A549 (cell line): ENCODE data around the gene PPP2R3A. TPM values are rescaled to one million over a fixed set of nuclear protein-coding genes. Genes with fewer than 3 reads are reported as not detected.

Experiments used
- ATAC-seq, 2 experiments: fragments of 200-7000 bp in 1 of 2; fragments of >200 bp in 1 of 2; cut with Nextera tagmentation in 1 of 2; cut with Tn5 transposase in 1 of 2; 3 replicates each; pipeline versions ENCODE4 v1.8.0 to v1.9.1; 2018 to 2020; ENCODE audit warnings: mild to moderate bottlenecking in 1 of 2, moderate library complexity in 1 of 2
- CTCF ChIA-PET: fragments of 300-600 bp; sonication (Branson Sonifier 250); formaldehyde crosslinking; extraction: SDS; loops from one replicate; lab custom pipeline; 2021; ENCODE audit warnings: antibody characterized with exemption, inconsistent platforms; lab: Yijun Ruan, JAX
- POLR2A ChIA-PET: fragments of 350-600 bp; formaldehyde crosslinking; extraction: SDS; loops from one replicate; lab custom pipeline; 2021; ENCODE audit warnings: antibody characterized with exemption, inconsistent platforms; lab: Yijun Ruan, JAX
- DNase-seq, 2 experiments: peaks; one replicate each; pipeline versions ENCODE4 v3.0.0 to v3.0.0-alpha.2; 2011 to 2016; ENCODE audit warnings: low read depth in 1 of 2, low spot score in 1 of 2
- FAIRE-seq: peaks from 2 replicates; lab custom pipeline; 2011; peaks lifted over from hg19 to GRCh38; lab: Jason Lieb, UNC
- H3K27ac ChIP-seq, 2 experiments: fragments of >200 bp; sonication (Bioruptor Twin); formaldehyde crosslinking; 3 replicates each; pipeline ENCODE4 v1.5.1; 2016 to 2017
- H3K4me1 ChIP-seq: fragments of >200 bp; sonication (Bioruptor Twin); formaldehyde crosslinking; 3 replicates; pipeline ENCODE4 v1.6.1; 2016
- H3K4me2 ChIP-seq: fragments of >200 bp; sonication (Bioruptor Twin); formaldehyde crosslinking; 3 replicates; pipeline ENCODE4 v1.6.1; 2016
- H3K4me3 ChIP-seq: fragments of >200 bp; sonication (Bioruptor Twin); formaldehyde crosslinking; 3 replicates; pipeline ENCODE4 v1.5.1; 2016
- H3K9me3 ChIP-seq: fragments of >200 bp; sonication (Bioruptor Twin); formaldehyde crosslinking; 3 replicates; pipeline ENCODE4 v1.6.1; 2016
- ATOH8 ChIP-seq: fragments of 250-450 bp; sonication (Bioruptor Pico); IDR thresholded peaks from 2 replicates; pipeline ENCODE4 v1.5.0; 2020; ENCODE audit warnings: low read depth, mild to moderate bottlenecking, moderate library complexity
- BHLHE40 ChIP-seq: IDR thresholded peaks from 2 replicates; pipeline ENCODE4 v1.6.1; 2012; ENCODE audit warnings: low read depth, low read length, inconsistent platforms
- CEBPB ChIP-seq, 2 experiments: fragments of >200 bp in 1 of 2; sonication (Bioruptor Twin) in 1 of 2; formaldehyde crosslinking in 1 of 2; IDR thresholded peaks; 2 replicates each; pipeline ENCODE4 v1.6.1; 2012 to 2016
- E2F6 ChIP-seq: IDR thresholded peaks from 2 replicates; pipeline ENCODE4 v1.6.1; 2012; ENCODE audit warnings: low read depth, borderline replicate concordance
- FOSL2 ChIP-seq, 2 experiments: fragments of 450-650 bp in 1 of 2; fragments of >200 bp in 1 of 2; sonication (Bioruptor Twin) in 1 of 2; formaldehyde crosslinking; IDR thresholded peaks; 2 replicates each; pipeline versions ENCODE4 v1.5.0 to v1.6.1; 2016 to 2020; ENCODE audit warnings: mild to moderate bottlenecking in 1 of 2, moderate library complexity in 1 of 2
- HOXA7 ChIP-seq: fragments of 250-450 bp; sonication (Bioruptor Pico); IDR thresholded peaks from 2 replicates; pipeline ENCODE4 v1.5.0; 2020; ENCODE audit warnings: mild to moderate bottlenecking, moderate library complexity
- HOXB13 ChIP-seq: fragments of 250-450 bp; sonication (Bioruptor Pico); IDR thresholded peaks from 2 replicates; pipeline ENCODE4 v1.5.0; 2020; ENCODE audit warnings: low read depth, mild to moderate bottlenecking, moderate library complexity
- JUN ChIP-seq, 2 experiments: fragments of >200 bp; sonication (Bioruptor Twin); formaldehyde crosslinking; IDR thresholded peaks; 2 replicates in 1 of 2; 3 replicates in 1 of 2; pipeline ENCODE4 v1.6.1; 2016 to 2017
- KDM1A ChIP-seq: fragments of 200-600 bp; sonication (generic); IDR thresholded peaks from 2 replicates; pipeline ENCODE4 v1.6.1; 2016; ENCODE audit warnings: low read depth, mild to moderate bottlenecking
- NR3C1 ChIP-seq: fragments of >200 bp; sonication (Bioruptor Twin); formaldehyde crosslinking; IDR thresholded peaks from 3 replicates; pipeline ENCODE4 v1.6.1; 2017
- PBX3 ChIP-seq: IDR thresholded peaks from 2 replicates; pipeline ENCODE4 v1.6.1; 2012
- PHF8 ChIP-seq: fragments of 200-600 bp; sonication (generic); IDR thresholded peaks from 2 replicates; pipeline ENCODE4 v1.6.1; 2016; ENCODE audit warnings: low read depth, mild to moderate bottlenecking, antibody characterized with exemption, moderate library complexity, borderline replicate concordance
- POLR2A ChIP-seq: IDR thresholded peaks from 2 replicates; pipeline ENCODE4 v1.6.1; 2012; ENCODE audit warnings: mild to moderate bottlenecking, low read length
- POLR2AphosphoS2 ChIP-seq: conservative IDR thresholded peaks from 2 replicates; pipeline ENCODE4 v1.6.1; 2012; ENCODE audit warnings: low read length, improper control_type of control experiment, inconsistent platforms
- RAD21 ChIP-seq, 2 experiments: fragments of >200 bp in 1 of 2; sonication (Bioruptor Twin) in 1 of 2; formaldehyde crosslinking in 1 of 2; IDR thresholded peaks in 1 of 2; conservative IDR thresholded peaks in 1 of 2; 2 replicates in 1 of 2; 3 replicates in 1 of 2; pipeline ENCODE4 v1.6.1; 2012 to 2018; ENCODE audit warnings: inconsistent platforms in 1 of 2
- RCOR1 ChIP-seq: fragments of 150-350 bp; IDR thresholded peaks from 2 replicates; pipeline ENCODE4 v1.6.1; 2014; ENCODE audit warnings: antibody characterized with exemption, low read length, low read depth
- REST ChIP-seq: fragments of 200-600 bp; sonication (generic); IDR thresholded peaks from 2 replicates; pipeline ENCODE4 v1.6.1; 2016; ENCODE audit warnings: antibody characterized with exemption, mild to moderate bottlenecking, moderate library complexity
- SMC3 ChIP-seq: fragments of >200 bp; sonication (Bioruptor Twin); formaldehyde crosslinking; IDR thresholded peaks from 3 replicates; pipeline ENCODE4 v1.6.1; 2018; ENCODE audit warnings: inconsistent platforms
- ZC3H11A ChIP-seq: fragments of 450-650 bp; IDR thresholded peaks from 2 replicates; pipeline ENCODE4 v1.6.1; 2014; ENCODE audit warnings: antibody characterized with exemption, mild to moderate bottlenecking
- ZFP36 ChIP-seq: fragments of 450-650 bp; IDR thresholded peaks from 2 replicates; pipeline ENCODE4 v1.6.1; 2014; ENCODE audit warnings: borderline replicate concordance; ENCODE audit not compliant: partially characterized antibody
- ZSCAN20 ChIP-seq: fragments of 250-450 bp; sonication (Bioruptor Pico); IDR thresholded peaks from 2 replicates; pipeline ENCODE4 v1.8.0; 2022; ENCODE audit warnings: mild to moderate bottlenecking, moderate library complexity
- WGBS: methylation state at CpG from one replicate; pipeline ENCODE4 v1.1.6; 2017; ENCODE audit errors: missing lambda C conversion rate; 5-methylcytosine and 5-hydroxymethylcytosine counted together
- polyA plus RNA-seq, 4 experiments: library from polyadenylated mRNA; depleted of rRNA in 3 of 4; stranded (reverse); fragments of >200 nt; fragmentation: RNase III in 1 of 4; extraction: RNeasy Plus Mini Kit Qiagen cat#74134 plus additional on column Dnase treatment in 1 of 4; gene quantifications; 2 replicates in 3 of 4; 3 replicates in 1 of 4; pipeline ENCODE4 v1.2.3, GENCODE V29; 2011 to 2017

The PPP2R3A gene
- polyA plus RNA-seq, 2 of the 4 experiments (the other 2 are of a cell fraction) = 1.9 to 3.2 TPM

GRCh38 chr3:136177876-136178275 is 212.3 kb downstream of the PPP2R3A start:
- TF ChIP-seq HOXB13 (no peak), E2F6 (no peak), SMC3 (no peak), BHLHE40 (no peak), PHF8 (no peak), POLR2A (no peak), JUN (IDR thresholded peaks at IDR 0.05) (no peak), PBX3 (no peak), KDM1A (no peak), NR3C1 (no peak), RCOR1 (no peak), ZSCAN20 (CRISPR knock-in tag) (no peak), ZFP36 (no peak), REST (no peak), RAD21 (conservative IDR thresholded peaks at IDR 0.05 in 1 of 2, IDR thresholded peaks at IDR 0.05 in 1 of 2) (no peak)
- ChIA-PET POLR2A (no interaction called here), CTCF (no interaction called here)
- H3K9me3 ChIP-seq = no peaks in the 10 kb centered on the region
- H3K4me2 ChIP-seq = no peak overlapping the region
- peaks cover 35% of the 10 kb centered on the region for H3K4me1 ChIP-seq
- no peak overlapping the region for H3K4me3 ChIP-seq
- FAIRE-seq = no peak
- DNase-seq = no peak
- ATAC-seq = no peak
- H3K27ac ChIP-seq = no peak overlapping the region
- WGBS = 90% methylated on average over 4 of the region's 4 CpGs

GRCh38 chr3:136181741-136182140 is 216.2 kb downstream of the PPP2R3A start:
- Histone ChIP-seq H3K9me3 (no peaks in the 10 kb centered on the region), H3K4me1 (peaks cover 45% of the 10 kb centered on the region), H3K27ac (no peak overlapping the region), H3K4me3 (no peak overlapping the region), H3K4me2 (peak overlapping the region; percentile 51; the same call in 2 of the 3 replicates)
- CTCF ChIA-PET = no interaction called here
- DNase-seq = no peak
- no peak for ATAC-seq
- FAIRE-seq = no peak
- TF ChIP-seq ZC3H11A (peak; percentile 31; the same call in 1 of the 2 replicates), HOXA7 (CRISPR knock-in tag) (no peak)
- TF ChIP-seq, all 56 proteins: peak for 1
- POLR2A ChIA-PET = no interaction called here
- 90% methylated on average over 8 of the region's 8 CpGs for WGBS

GRCh38 chr3:136184703-136185102 is 219.2 kb downstream of the PPP2R3A start:
- POLR2A ChIA-PET = no interaction called here

More at GRCh38 chr3:136184703-136185102, 219.2 kb downstream of the PPP2R3A start:
- H3K27ac ChIP-seq = no peak overlapping the region
- TF ChIP-seq ZSCAN20 (CRISPR knock-in tag) = no peak
- TF ChIP-seq CEBPB (IDR thresholded peaks at IDR 0.05) = no peak
- no peak for TF ChIP-seq RCOR1
- TF ChIP-seq FOSL2 (IDR thresholded peaks at IDR 0.05) = no peak
- TF ChIP-seq FOSL2 (CRISPR knock-in tag; IDR thresholded peaks at IDR 0.05) = no peak
- TF ChIP-seq POLR2AphosphoS2 = no peak
- no peak for TF ChIP-seq ZC3H11A
- no peak for TF ChIP-seq PHF8
- no peak for TF ChIP-seq ATOH8
- DNase-seq = no peak
- no peaks in the 10 kb centered on the region for H3K9me3 ChIP-seq
- no peak for ATAC-seq
- no peak for FAIRE-seq
- peaks cover 56% of the 10 kb centered on the region for H3K4me1 ChIP-seq
- 66% methylated on average over 2 of the region's 2 CpGs for WGBS
- H3K4me3 ChIP-seq = no peak overlapping the region
- no peak overlapping the region for H3K4me2 ChIP-seq
- CTCF ChIA-PET = no interaction called here
